Activated CD4-positive, alpha-beta T cell treated with anti-CD3 and anti-CD28 coated beads, Interleukin-2, amount 50 U/mL, for 16 hours (primary cell): Measurements from ENCODE around the gene TAF15.

ENCODE experiments used
- DNase-seq: peaks from one replicate; pipeline ENCODE4 v3.0.0-alpha.2; 2020

The TAF15 gene

DNA sequence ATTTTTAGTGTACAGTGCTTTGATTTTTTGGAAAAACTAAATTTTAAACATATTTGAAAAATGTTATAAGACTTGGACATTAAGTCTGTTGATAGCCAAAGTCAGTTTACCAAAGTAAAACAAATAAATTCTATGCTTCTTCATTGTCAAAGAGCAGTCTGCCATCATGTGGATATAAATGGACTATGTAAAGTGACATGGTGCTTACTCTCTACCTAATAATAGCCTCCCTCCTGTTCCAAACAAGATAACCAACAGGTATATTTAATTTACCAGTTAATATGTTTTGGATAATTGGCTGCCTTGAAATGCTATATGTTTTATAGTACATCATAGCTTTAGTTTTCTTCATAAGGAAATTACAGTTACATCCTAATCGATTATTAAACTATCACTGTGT lies 15.9 kb downstream of the TAF15 start:
- DNase-seq, result no peak

DNA sequence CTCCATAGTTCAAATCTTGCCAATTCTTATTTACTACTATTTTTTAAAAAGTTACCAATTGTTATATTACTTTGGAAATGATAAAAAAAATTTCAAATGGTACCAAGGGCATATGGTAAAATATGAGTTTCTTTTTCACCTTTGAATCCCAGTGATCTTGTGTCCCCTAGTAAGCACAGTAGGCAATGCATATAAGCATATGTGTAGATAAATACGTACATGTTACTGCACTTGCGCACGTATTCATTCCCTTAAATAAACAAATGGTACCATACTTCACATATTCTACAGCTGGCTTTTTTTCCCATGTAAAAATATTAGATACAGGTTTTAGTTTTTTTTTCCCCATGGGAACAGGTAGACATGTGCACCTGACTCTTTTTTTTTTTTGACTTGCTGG lies 31.8 kb downstream of the TAF15 start:
- DNase-seq, result no peak

DNA sequence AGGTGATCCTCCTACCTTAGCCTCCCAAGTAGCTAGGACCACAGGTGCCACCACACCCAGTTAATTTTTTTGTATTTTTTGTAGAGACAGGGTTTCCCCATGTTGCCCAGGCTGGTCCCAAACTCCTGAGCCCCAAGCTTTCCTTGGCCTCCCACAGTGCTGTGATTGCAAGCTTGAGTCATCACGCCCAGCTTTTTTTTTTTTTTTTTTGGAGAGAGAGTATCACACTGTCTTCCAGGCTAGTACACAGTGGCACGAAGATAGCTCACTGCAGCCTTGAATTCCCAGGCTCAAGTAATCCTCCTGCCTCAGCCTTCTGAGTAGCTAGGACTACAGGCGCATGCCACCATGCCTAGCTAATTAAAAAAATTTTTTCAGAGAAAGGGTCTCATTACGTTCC lies 32.2 kb downstream of the TAF15 start:
- DNase-seq, result no peak

DNA sequence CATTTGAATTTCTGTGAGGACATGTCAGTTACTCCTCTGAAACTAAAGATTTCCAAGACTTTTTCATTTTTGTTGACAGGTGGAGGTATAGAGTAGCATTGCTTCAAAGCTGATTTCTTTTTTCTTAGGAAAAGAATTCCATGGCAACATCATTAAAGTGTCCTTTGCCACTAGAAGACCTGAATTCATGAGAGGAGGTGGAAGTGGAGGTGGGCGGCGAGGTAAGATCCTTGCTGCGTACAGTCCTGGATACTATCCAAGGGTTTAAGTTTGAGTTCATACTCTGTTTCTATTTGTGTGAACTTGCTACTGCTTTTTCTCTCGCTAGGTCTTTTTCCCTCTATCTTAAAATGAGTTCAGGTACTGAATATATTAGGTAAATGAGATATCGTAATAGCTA lies 33.0 kb downstream of the TAF15 start:
- no peak for DNase-seq

DNA sequence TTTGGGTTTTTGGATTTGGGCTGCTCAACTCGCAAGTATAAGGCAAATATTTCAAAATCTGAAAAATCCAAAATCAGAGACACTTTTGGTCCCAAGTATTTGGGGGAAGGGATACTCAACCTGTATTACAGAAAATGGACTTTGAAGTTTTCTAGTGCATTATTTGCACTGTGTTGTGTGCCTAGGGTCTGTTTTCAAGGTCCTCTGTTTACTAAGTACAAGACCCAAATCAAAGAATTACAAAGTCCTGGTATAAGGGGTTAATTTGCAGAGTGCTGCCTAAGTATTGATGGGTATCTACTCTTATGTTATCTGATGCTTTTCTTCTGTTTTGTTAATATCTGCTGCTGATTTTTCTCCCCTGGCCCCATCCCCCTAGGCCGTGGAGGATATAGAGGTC lies 34.4 kb downstream of the TAF15 start:
- no peak for DNase-seq

DNA sequence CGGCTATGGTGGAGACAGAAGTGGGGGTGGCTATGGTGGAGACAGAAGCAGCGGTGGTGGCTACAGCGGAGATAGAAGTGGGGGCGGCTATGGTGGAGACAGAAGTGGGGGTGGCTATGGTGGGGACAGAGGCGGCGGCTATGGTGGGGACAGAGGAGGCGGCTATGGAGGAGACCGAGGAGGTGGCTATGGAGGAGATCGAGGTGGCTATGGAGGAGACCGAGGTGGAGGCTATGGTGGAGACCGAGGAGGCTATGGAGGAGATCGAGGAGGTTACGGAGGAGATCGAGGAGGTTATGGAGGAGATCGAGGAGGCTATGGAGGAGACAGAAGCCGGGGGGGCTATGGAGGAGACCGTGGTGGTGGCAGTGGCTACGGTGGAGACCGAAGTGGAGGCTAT lies 35.3 kb downstream of the TAF15 start:
- DNase-seq, result no peak

DNA sequence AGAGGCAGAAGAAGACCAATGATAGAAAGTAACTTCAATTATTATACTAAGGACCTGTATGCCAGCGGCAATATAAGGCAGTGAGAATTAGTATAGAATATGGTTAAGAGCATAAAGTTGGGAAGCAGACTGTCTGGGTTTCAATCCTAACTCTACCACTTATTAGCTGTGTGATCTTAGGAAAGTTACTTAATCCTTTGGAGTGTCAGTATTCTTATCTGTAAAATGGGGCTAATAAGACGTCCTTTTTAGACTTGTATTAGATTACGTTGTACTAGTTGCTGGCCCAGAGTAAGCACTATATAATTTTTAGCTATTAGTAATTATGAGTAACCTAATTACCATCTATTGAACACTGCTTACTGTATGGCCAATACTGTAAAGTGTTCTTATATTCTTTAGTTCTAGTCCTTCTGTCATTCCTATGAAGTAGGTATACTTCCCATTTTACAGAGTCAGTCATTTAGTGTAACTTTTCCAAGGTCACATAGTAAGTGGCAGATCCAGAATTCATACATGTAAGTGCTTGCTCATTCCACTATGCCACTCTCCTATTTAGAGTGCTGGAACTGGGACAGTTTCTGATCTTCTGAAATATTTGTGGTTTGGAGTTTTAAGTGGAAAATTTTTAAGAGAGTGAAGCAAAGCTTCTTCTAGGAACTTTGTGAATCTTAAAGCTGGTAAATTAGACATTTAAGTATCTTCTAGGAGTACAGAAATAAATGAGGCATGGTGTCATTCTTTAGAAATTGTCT lies 36.9 kb downstream of the TAF15 start:
- DNase-seq, result no peak

DNA sequence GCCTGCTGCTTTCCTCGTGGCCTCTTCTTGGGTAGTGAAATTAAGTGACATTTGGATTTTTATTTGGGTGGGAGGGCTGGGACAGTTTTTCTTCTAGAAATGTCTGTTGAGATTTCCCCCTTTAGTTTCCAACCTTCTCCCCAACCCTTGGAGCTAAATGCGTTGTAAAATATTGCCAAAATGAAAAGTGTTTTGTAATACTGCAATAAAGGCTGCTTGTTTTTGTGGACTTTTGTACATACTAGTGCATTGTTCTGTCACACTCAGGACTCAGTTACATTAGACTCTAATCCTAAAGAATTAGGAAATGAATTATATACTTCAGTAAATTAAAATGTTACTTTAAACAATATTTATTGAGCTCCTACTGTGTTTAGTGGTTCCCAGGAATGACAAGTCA lies 37.7 kb downstream of the TAF15 start:
- DNase-seq, result no peak

DNA sequence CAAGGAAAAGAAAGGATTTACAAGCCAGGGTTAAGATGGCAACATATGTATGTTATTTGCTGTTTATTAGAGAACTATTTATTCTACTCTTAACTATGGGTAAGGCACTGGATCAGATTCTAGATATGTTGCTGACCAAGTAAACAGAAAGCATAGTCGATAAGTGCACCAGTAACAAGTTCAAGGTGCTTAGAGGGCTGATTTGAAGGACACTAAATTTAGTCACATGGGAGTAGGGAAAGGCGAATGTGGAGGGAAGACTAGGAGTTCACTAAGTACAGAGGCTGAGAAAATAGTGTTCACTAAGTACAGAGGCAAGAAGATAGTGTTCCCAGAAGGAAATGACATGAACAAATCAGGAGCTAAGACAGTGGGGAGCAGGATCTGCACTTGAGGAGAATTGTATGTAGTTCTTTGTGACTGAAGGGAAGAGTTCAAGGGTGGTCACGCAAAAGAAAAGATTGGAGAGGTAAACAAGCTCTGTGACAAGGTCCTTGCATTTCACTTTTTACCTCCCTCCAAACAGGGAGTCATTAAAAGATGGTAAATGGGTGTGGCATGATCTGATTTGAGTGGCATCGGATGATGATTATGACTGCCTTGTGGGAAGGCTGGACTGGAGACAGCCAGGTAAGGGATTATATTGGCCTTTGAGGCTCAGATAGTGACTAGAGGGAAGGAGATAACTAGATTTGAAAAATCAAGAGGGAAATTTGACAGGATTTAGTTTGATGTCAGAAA lies 38.5 kb downstream of the TAF15 start:
- DNase-seq, result no peak

DNA sequence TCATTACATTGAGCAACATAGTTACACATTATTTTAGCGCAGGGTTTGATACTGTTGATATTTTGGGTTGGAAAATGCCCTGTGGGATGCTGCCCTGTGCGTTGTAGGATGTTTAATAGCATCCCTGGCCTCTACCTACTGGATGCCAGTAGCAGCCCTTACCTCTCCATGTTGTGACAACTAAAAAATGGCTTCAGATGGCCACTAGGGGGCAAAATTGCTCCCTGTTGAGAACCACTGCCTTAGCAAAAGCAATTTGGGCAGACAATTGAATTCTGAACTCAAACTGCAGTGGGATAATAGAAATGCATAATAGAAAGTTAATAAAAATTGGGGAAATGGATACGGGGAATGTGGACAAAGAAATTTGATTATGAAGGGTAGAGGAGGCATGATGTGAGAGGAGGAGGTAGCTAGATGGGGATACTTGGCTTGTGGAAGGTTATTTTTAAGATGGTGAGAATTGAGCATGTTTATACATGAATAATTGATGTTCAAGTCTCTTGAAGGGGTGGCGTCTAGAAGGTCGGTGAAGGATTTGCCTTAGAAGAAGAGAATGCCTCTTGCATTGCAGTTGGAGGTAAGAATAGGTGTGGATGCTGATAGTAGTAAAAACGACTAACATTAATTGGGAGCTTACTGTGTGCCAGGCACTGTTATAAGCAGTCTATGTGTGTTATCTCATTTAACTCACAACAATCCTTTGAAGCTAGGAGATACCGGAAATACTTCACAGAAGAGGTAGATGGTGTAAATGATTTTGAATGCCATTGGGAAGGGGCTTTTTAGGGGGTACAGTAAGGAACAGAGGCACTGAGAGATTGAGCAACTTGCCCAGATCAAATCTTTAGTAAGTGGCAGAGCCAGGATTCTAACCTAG lies 40.4 kb downstream of the TAF15 start:
- DNase-seq, result peak; percentile 76

DNA sequence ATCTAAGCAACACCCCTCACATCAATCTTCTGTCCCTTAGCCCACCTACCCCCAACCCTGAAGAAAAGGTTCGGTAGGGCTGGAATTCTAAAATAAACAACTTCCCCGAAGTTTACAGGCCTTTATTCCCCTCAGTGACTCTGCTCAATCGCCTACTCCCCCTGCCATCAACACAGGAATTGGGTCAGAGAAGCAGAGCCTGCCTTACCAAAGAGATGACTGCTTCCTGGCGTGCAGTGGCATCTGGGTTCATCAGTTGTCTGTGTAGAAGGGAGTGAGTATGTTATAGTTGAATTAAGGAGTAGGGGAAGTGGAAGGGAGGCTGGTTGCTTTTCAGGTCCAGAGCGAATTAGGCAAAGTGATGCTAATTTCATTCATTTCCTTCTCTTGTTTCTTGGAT lies 46.7 kb downstream of the TAF15 start:
- DNase-seq, result no peak

DNA sequence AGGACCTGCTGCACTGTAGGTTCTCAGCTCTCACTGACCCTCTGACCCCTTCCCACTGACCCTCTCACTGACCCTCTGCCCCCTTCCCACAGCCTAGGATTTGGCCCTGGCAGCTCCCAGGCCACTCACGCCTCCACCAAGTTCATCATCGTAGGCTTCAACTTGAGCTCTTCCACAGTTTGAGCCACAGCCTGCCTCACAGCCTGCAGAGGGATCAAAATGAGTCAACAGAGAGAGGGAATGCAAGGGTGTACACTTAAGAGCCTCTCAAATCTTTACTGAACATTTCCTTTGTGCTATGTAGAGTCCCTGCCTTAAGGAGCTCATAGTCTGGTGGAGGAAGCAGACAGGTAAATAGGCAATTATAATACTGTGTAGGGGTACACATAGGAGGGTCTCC lies 47.3 kb downstream of the TAF15 start:
- DNase-seq, result peak; percentile 67

DNA sequence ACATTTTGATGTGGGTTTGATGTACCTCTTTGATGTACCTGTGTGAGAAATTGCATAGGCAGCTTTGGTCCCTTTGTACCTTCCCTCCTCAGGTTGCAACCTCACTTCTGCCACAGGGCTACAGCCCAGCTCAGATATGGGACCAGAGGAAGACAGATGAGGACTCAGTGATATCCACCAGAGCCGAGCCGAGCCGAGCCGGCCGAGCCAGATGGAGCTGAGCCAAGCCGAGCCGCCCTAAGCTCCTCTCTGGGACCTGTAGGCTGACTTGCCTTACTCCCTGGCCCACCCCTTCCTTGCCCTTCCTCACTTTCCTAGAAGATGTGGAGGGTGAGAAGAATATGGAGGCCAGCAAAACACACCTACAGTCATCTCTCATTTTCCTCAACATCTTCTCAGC lies 55.6 kb downstream of the TAF15 start:
- DNase-seq, result no peak

DNA sequence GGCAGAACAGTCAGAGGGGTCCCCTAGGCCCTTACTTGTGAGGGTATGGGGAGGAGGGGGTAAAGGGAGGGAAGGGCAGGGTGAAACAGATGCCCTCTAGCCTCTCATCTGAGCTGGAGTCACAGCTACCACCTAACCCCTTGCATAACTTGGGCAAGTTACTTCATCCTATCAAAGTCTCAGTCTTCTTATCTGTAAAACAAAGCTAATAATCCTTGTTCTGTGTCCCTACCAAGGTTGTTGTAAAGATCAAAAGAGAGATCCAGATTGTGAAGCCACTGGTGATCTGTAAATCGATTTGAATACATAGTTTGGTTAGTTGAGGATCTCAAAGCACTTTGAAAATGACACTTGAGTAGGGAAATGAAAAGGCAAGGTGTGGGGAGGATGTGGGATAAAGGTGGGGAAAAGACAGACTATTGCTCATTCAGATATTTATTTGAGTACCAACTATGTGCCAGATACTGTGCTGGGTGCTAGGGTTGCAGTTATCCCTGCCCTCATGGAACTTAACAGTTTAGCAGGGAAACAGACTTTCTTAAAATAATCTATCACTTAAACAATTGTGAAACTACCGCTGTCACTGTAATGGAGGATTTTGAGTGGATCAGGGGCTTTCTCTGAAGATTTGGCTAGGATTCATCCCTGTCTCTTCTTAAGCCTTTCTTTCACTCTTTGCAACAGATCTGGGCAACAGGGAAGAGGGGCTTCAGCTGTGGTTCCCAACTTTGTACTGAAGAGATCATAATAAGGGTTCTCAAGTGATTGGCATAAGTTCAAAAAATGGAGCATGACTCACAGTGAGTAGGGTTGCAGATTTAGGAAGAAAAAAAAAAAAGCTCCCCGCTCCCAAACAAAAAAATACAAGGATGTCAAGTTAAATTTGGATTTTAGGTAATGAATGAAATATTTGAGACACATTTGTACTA lies 56.4 kb downstream of the TAF15 start:
- peak; percentile 28 for DNase-seq

DNA sequence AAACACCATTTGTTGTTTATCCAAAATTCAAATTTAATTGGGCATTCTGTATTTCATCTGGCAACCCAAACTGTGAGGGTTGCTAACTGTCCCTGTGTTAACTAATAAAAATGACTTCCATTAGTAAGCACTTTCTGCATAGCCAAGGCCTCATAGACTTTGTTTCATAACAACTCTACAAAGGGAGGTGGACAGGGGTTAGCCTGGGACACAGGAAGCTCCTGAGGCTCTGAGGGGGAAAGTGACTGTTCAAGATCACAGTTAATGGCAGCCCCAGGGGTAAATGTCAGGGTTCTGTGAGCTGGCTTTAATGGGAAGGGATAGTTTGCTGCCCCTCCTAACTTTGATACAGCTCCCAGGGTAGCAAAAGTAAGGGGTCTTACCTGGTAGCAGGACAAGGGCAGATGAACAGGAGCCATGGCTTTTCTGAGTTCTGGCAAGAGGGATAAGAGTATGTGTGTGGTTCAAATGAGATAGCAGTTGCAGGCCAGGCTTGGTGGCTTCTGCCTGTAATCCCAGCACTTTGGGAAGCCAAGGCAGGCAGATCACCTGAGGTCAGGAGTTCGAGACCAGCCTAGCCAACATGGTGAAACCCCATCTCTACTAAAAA lies 57.2 kb downstream of the TAF15 start:
- no peak for DNase-seq

DNA sequence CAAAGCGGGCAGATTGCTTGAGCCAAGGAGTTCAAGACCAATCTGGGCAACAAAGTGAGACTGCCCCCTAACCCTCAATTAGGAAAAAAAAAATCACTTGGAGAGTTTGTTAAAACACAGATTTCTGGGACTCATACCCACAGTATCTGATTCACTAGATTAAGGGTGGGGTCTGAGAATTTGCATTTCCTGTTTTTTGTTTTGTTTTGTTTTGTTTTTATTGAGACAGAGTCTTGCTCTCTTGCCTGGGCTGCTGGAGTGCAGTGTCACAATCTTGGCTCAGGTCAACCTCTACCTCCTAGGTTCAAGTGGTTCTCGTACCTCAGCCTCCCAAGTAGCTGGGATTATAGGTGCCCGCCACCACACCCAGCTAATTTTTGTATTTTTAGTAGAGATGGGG lies 58.3 kb downstream of the TAF15 start:
- DNase-seq, result no peak

DNA sequence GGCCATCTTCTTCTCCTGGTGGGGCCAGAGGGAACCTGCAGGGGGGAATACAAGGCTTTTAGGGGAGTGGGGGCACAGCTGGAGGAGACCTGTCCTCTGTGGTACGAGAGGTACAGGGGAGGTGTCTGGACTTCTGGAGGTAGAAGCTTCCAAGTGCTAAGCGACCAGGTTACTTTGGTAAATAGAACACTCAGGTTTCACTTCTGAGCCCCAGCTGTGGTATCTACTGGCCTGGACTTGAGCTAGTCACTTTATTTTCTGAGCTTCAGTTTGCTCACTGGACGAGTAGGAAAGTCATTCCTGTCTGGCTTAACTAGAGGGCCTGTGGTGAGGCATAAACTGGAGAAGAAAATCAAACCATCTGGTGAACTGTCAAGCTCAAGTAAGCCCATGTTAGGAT lies 59.5 kb downstream of the TAF15 start, which contains the start of gene HEATR9:
Gene HEATR9, minus strand, starts transcription at position 155 of the 400 bp plus-strand sequence. Its CDS starts 149 bp downstream, at position 6.
- DNase-seq, result no peak

DNA sequence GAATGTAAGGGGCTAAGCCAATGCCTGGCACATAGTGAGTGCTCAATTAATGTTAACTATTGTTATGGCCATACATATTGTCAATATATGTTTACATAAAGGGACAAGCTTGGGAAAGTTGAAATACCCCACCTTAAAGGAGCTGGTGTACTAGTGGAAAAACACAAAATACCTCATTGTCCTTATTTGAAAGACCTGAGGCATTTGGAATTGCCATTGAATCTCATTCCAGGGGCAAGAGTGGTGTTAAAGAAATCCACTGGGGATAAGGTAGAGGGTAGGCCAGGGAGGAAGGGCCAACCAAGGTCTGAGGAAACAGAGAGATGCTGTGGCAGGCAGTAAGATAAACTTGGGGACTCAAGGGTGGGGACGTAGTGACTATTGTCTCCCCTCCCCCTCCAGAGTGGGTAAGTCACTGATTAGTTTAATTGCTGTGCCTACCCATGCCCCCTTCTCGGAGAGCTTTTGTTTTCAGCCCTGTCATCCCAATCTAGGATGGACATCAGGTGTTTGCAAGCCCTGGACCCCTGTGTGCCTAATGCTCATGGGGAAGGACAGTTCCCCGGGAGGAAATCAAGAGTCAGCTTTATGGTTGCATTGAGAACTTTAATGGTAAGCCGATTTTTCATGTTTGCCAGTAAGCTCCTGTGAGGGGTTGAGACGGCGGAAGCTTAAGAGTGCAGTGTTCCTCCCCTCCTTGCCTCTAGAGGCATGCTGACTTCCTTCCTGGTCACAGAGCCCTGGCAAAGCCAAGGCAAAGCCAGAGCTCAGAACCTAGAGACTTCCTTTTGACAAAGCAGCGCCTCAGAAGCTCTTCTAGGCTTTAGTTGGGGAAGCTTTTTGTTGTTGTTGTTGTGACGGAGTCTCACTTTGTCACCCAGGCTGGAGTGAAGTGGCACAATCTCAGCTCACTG lies 61.9 kb downstream of the TAF15 start:
- no peak for DNase-seq

DNA sequence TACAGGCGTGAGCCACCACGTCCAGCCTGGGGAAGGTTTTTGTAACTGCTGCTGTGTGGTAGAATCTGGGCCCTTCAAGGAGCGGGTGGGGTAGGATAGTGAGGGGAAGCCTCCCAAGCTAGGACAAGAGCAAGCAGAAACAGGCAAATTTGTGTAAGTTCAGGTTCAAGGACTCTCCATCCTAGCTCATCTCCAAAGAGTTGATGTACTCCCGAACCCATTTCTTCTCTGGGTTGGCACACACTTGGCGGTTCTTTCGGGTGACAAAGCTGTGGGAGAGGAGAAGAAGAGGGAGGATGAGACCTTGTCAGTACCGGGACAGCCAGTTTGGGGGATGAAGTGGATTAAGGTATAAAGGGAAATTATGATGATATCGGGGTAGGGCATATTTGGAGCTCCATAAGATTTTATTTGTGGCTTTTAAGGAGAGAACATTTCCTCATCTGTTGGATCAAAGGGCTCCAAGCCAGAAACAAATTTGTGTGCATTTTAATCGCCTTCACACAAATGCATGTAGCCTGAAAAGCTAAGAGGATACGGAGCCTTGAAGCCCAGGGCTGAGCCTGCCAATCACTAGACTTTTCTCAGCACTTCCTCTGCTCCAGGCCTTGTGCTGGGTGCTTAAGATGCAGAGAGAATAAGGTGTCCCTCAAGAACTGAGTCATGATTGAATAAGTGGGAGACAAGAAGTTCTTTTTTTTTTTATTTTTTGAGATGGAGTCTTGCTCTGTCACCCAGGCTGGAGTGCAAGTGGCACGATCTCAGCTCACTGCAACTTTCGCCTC lies 63.1 kb downstream of the TAF15 start:
- no peak for DNase-seq
